ENCODE measurements around the gene TSPAN8.
"Not testable (repeated sequence)": the region's sequence is repeated elsewhere in the genome, so short reads cannot be mapped to it uniquely, and the experiment has no call there.

The TSPAN8 gene

GRCh38 chr12:71124835-71125460, 32.9 kb downstream of the TSPAN8 start:
- DNase-seq = no peak

- not testable (repeated sequence) for DNase-seq
Measured at GRCh38 chr12:71113148-71113547, 44.7 kb downstream of the TSPAN8 start.

GRCh38 chr12:71109834-71110233, 48.0 kb downstream of the TSPAN8 start:
- no peak for DNase-seq

GRCh38 chr12:71108355-71108754, 49.4 kb downstream of the TSPAN8 start:
- no peak for DNase-seq

GRCh38 chr12:71107936-71108335, 49.9 kb downstream of the TSPAN8 start:
- DNase-seq = no peak

GRCh38 chr12:71105956-71106355, 51.8 kb downstream of the TSPAN8 start:
- DNase-seq = no peak

GRCh38 chr12:71092290-71092689, 65.5 kb downstream of the TSPAN8 start:
- DNase-seq = no peak

GRCh38 chr12:71090971-71091370, 66.8 kb downstream of the TSPAN8 start:
- DNase-seq = no peak

GRCh38 chr12:71085575-71085974, 72.2 kb downstream of the TSPAN8 start:
- DNase-seq = no peak

- no peak for DNase-seq
Measured at GRCh38 chr12:71075743-71076142, 82.1 kb downstream of the TSPAN8 start.

Measured in KG1 (cell line).